H9 (cell line): ENCODE results near the gene C3orf20. TPM values are rescaled to one million over a fixed set of nuclear protein-coding genes. Genes with fewer than 3 reads are reported as not detected.

Experiments used
- DNase-seq: peaks from one replicate; pipeline ENCODE4 v3.0.0-alpha.2; 2017
- H2AFZ ChIP-seq: one replicate; pipeline ENCODE4 v1.6.1; 2013; ENCODE audit warnings: mild to moderate bottlenecking, low read length, control low read depth, moderate library complexity
- H2AK5ac ChIP-seq: 2 replicates; pipeline ENCODE4 v1.6.1; 2013; ENCODE audit warnings: low read length, control low read depth, mixed read lengths; ENCODE audit not compliant: insufficient read length
- H2BK120ac ChIP-seq: one replicate; pipeline ENCODE4 v1.6.1; 2013; ENCODE audit warnings: low read depth, mild to moderate bottlenecking, low read length, control low read depth, inconsistent platforms; ENCODE audit not compliant: poor library complexity, severe bottlenecking
- H2BK12ac ChIP-seq: 2 replicates; pipeline ENCODE4 v1.6.1; 2013; ENCODE audit warnings: low read length, control low read depth, mixed read lengths, low read depth; ENCODE audit not compliant: insufficient read length
- H2BK15ac ChIP-seq: 2 replicates; pipeline ENCODE4 v1.6.1; 2013; ENCODE audit warnings: low read depth, low read length, control low read depth
- H2BK20ac ChIP-seq: one replicate; pipeline ENCODE4 v1.6.1; 2013; ENCODE audit warnings: low read depth, mild to moderate bottlenecking, low read length, control low read depth, inconsistent platforms; ENCODE audit not compliant: poor library complexity, severe bottlenecking
- H2BK5ac ChIP-seq: 2 replicates; pipeline ENCODE4 v1.6.1; 2013; ENCODE audit warnings: low read length, control low read depth, mixed read lengths; ENCODE audit not compliant: insufficient read length
- H3K14ac ChIP-seq: 2 replicates; pipeline ENCODE4 v1.6.1; 2013; ENCODE audit warnings: low read length, control low read depth; ENCODE audit not compliant: insufficient read depth
- H3K18ac ChIP-seq: 2 replicates; pipeline ENCODE4 v1.6.1; 2013; ENCODE audit warnings: low read depth, mild to moderate bottlenecking, mixed read lengths, low read length, control low read depth; ENCODE audit not compliant: insufficient read length
- H3K23ac ChIP-seq: 2 replicates; pipeline ENCODE4 v1.6.1; 2013; ENCODE audit warnings: low read length, control low read depth, mixed read lengths, low read depth; ENCODE audit not compliant: insufficient read length
- H3K23me2 ChIP-seq: 2 replicates; pipeline ENCODE4 v1.6.1; 2013; ENCODE audit warnings: low read depth, mild to moderate bottlenecking, mixed read lengths, low read length, control low read depth; ENCODE audit not compliant: insufficient read length, poor library complexity, severe bottlenecking
- H3K27ac ChIP-seq: 2 replicates; pipeline ENCODE4 v1.5.1; 2013; ENCODE audit warnings: low read length, control low read depth, mixed read lengths, low read depth; ENCODE audit not compliant: insufficient read length
- H3K27me3 ChIP-seq: 2 replicates; pipeline ENCODE4 v1.6.1; 2013; ENCODE audit warnings: low read length, control low read depth, inconsistent platforms; ENCODE audit not compliant: insufficient read depth
- H3K4ac ChIP-seq: 2 replicates; pipeline ENCODE4 v1.6.1; 2013; ENCODE audit warnings: low read depth, mild to moderate bottlenecking, control low read depth, inconsistent platforms, low read length, moderate library complexity
- H3K4me1 ChIP-seq: 2 replicates; pipeline ENCODE4 v1.6.1; 2013; ENCODE audit warnings: low read length, control low read depth, inconsistent platforms; ENCODE audit not compliant: insufficient read depth
- H3K4me2 ChIP-seq: 2 replicates; pipeline ENCODE4 v1.6.1; 2013; ENCODE audit warnings: low read length, control low read depth, mixed read lengths; ENCODE audit not compliant: insufficient read length, insufficient read depth
- H3K56ac ChIP-seq: 2 replicates; pipeline ENCODE4 v1.6.1; 2013; ENCODE audit warnings: low read depth, mild to moderate bottlenecking, mixed read lengths, low read length, control low read depth; ENCODE audit not compliant: insufficient read length
- H3K79me1 ChIP-seq: 2 replicates; pipeline ENCODE4 v1.6.1; 2013; ENCODE audit warnings: low read depth, mild to moderate bottlenecking, moderate library complexity, low read length, control low read depth, inconsistent platforms; ENCODE audit not compliant: insufficient read depth, poor library complexity, severe bottlenecking
- H3K79me2 ChIP-seq: 2 replicates; pipeline ENCODE4 v1.6.1; 2013; ENCODE audit warnings: low read length, control low read depth, inconsistent platforms; ENCODE audit not compliant: insufficient read depth
- H3K9ac ChIP-seq: 2 replicates; pipeline ENCODE4 v1.6.1; 2013; ENCODE audit warnings: low read length, control low read depth, mixed read lengths; ENCODE audit not compliant: insufficient read length; ENCODE audit errors: extremely low read depth
- H3K9me3 ChIP-seq: one replicate; pipeline ENCODE4 v1.6.1; 2013; ENCODE audit warnings: low read depth, low read length, inconsistent platforms; ENCODE audit not compliant: control insufficient read depth
- H3T11ph ChIP-seq: one replicate; pipeline ENCODE4 v1.6.1; 2013; ENCODE audit warnings: mild to moderate bottlenecking, low read length, control low read depth, inconsistent platforms
- H4K20me1 ChIP-seq: one replicate; pipeline ENCODE4 v1.6.1; 2013; ENCODE audit not compliant: control insufficient read depth, insufficient read length, insufficient read depth
- H4K5ac ChIP-seq: 2 replicates; pipeline ENCODE4 v1.6.1; 2013; ENCODE audit warnings: low read depth, mild to moderate bottlenecking, mixed read lengths, low read length, control low read depth; ENCODE audit not compliant: insufficient read length
- H4K8ac ChIP-seq: replicated peaks from 2 replicates; pipeline ENCODE4 v1.6.1; 2013; ENCODE audit warnings: low read length, control low read depth, mixed read lengths, low read depth; ENCODE audit not compliant: insufficient read length
- H4K91ac ChIP-seq: 2 replicates; pipeline ENCODE4 v1.6.1; 2013; ENCODE audit warnings: low read depth, mild to moderate bottlenecking, moderate library complexity, mixed read lengths, low read length, control low read depth; ENCODE audit not compliant: insufficient read length
- H3K27ac Mint-ChIP-seq, 3 experiments: 2 replicates in 2 of 3; 3 replicates in 1 of 3; pipeline ENCODE4 v1.8.0; 2020 to 2021; ENCODE audit warnings: mixed read lengths in 3 of 3, mild to moderate bottlenecking in 1 of 3, moderate library complexity in 1 of 3
- H3K27me3 Mint-ChIP-seq: 2 replicates; pipeline ENCODE4 v1.8.0; 2021; ENCODE audit warnings: low read depth, mild to moderate bottlenecking, moderate library complexity, mixed read lengths
- H3K36me3 Mint-ChIP-seq, 3 experiments: 2 replicates in 2 of 3; 3 replicates in 1 of 3; pipeline ENCODE4 v1.8.0; 2020 to 2021; ENCODE audit warnings: low read depth in 3 of 3, mixed read lengths in 3 of 3; ENCODE audit not compliant: insufficient read depth in 1 of 3
- H3K4me1 Mint-ChIP-seq, 2 experiments: 2 replicates each; pipeline ENCODE4 v1.8.0; 2020; ENCODE audit warnings: mixed read lengths in 2 of 2
- H3K4me3 Mint-ChIP-seq, 2 experiments: 2 replicates in 1 of 2; 3 replicates in 1 of 2; pipeline ENCODE4 v1.8.0; 2020 to 2021; ENCODE audit warnings: mild to moderate bottlenecking in 2 of 2, mixed read lengths in 2 of 2, moderate library complexity in 1 of 2
- H3K9me3 Mint-ChIP-seq, 2 experiments: 2 replicates in 1 of 2; 3 replicates in 1 of 2; pipeline ENCODE4 v1.8.0; 2020; ENCODE audit warnings: mild to moderate bottlenecking in 2 of 2, mixed read lengths in 2 of 2, moderate library complexity in 1 of 2
- WGBS: extraction: QIAGEN DNeasy Blood & Tissue Kit; methylation state at CpG from one replicate; pipeline ENCODE4 v1.1.7; 2013; ENCODE audit warnings: missing lambda C conversion rate, low lambda C conversion rate, mixed read lengths; ENCODE audit not compliant: insufficient read length; ENCODE audit errors: extremely low coverage; 5-methylcytosine and 5-hydroxymethylcytosine counted together
- total RNA-seq: library from RNA; stranded (reverse); gene quantifications from 2 replicates; pipeline ENCODE4 v1.2.1, GENCODE V29; 2021
- TF ChIP-seq, protein P1 (sequence below): fragments of 200-600 bp; sonication (generic); conservative IDR thresholded peaks from 3 replicates; pipeline ENCODE4 v1.8.0; 2021; ENCODE audit warnings: antibody characterized with exemption, mild to moderate bottlenecking

C3orf20 gene
- total RNA-seq, 1 experiment from 2014 or later, result not detected

DNA sequence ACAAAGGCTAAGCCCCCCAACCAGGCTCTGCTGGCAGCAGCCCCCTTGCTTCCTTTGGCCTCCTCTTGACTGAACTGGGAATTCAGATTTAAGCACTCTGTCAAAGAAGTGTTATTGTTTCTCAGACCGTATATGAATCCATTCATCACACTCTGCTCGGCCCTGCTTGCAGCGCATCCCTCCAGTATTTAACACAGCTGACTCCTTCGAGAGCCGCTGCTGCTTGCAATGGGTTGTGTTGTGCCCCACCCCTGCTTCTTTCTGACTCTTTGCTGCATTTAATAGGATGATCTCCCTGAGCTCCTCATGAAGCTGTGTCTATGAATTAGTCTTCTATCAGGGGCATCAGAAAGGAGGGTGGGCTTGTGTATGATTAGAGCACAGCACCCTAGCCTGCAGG, 31.2 kb downstream of the C3orf20 start:
- Mint-ChIP-seq H3K9me3 (no peaks in the 10 kb centered on the region), H3K36me3 (no peaks in the 10 kb centered on the region), H3K27me3 (peaks cover 11% of the 10 kb centered on the region), H3K4me1 (no peaks in the 10 kb centered on the region), H3K4me3 (no peak overlapping the region), H3K27ac (no peak overlapping the region; a peak in 1 of 7 replicates)
- Histone ChIP-seq H3K4me2 (no peak overlapping the region), H3T11ph (no peak overlapping the region), H3K9ac (no peak overlapping the region), H2BK12ac (no peak overlapping the region), H4K8ac (no peak overlapping the region), H3K79me1 (no peaks in the 10 kb centered on the region), H3K4me1 (no peaks in the 10 kb centered on the region), H3K27me3 (no peaks in the 10 kb centered on the region), H2BK20ac (no peak overlapping the region), H3K79me2 (no peaks in the 10 kb centered on the region), H3K56ac (no peak overlapping the region), H4K20me1 (no peaks in the 10 kb centered on the region), H3K23ac (no peak overlapping the region), H3K9me3 (no peaks in the 10 kb centered on the region), H3K14ac (no peak overlapping the region), H2BK15ac (no peak overlapping the region), H3K23me2 (no peaks in the 10 kb centered on the region), H2BK5ac (no peak overlapping the region), H4K91ac (no peak overlapping the region), H2AFZ (no peak overlapping the region), H3K27ac (no peak overlapping the region), H2BK120ac (no peak overlapping the region), H3K18ac (no peak overlapping the region), H4K5ac (no peak overlapping the region), H3K4ac (no peak overlapping the region), H2AK5ac (no peak overlapping the region)
- DNase-seq, result no peak
- WGBS, result no CpG with 5 or more reads among the region's 5 CpGs
- TF ChIP-seq, protein P1, sequence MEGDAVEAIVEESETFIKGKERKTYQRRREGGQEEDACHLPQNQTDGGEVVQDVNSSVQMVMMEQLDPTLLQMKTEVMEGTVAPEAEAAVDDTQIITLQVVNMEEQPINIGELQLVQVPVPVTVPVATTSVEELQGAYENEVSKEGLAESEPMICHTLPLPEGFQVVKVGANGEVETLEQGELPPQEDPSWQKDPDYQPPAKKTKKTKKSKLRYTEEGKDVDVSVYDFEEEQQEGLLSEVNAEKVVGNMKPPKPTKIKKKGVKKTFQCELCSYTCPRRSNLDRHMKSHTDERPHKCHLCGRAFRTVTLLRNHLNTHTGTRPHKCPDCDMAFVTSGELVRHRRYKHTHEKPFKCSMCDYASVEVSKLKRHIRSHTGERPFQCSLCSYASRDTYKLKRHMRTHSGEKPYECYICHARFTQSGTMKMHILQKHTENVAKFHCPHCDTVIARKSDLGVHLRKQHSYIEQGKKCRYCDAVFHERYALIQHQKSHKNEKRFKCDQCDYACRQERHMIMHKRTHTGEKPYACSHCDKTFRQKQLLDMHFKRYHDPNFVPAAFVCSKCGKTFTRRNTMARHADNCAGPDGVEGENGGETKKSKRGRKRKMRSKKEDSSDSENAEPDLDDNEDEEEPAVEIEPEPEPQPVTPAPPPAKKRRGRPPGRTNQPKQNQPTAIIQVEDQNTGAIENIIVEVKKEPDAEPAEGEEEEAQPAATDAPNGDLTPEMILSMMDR, result no peak
